ENCODE data around the gene CRADD. TPM values are rescaled to one million over a fixed set of nuclear protein-coding genes. Genes with fewer than 3 reads are reported as not detected.
A peak's percentile ranks its signal among the peaks of the same experiment; 100 is the strongest.

Gene CRADD
- total RNA-seq, 4 donors from 2014 or later, result 23.5 to 35.3 (median 26.1) TPM

DNA sequence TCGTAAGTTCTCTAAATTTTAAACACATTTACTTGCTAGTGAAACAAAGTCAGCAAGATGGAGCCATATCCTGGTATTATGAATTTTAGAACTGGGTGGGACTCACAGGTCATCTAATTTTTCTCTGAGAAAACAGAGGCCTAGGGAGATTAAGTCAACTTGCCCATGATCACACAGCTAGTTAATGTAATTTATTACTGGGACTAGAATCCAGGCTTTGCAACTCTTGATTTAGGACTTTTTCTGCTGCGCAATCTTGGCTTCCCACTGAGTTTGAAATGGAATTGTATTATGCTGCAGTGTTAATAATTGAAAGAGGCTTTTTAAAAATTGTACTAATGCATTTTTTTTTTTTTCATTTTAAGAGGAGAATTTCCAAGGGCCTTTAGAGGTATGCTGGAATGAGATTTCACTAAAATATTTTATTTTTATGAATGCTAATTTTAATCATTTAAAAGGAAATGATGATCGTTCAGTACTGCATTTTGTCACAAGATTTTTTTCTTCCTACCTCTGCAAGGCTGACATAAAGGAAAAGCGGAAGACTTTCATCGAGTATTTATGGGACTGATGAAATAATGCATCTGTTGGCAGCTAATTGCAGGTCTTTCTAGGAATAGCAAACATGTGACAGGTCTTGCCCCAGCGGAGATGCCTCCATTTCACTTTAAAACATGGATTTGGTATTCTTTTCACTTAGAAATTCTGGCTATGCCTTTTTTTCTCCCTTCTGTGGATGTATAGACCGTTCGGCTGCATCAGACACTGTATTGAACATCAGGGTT lies 9.6 kb downstream of the CRADD start:
- peaks cover 7 to 19% (median 15%) of the 10 kb centered on the region in 4 donors for H3K4me1 ChIP-seq
- no peak for DNase-seq (ENCODE audit: extremely low spot score)
- 88% methylated on average over 8 of the region's 8 CpGs for WGBS
- no peaks in the 10 kb centered on the region for H3K36me3 ChIP-seq
- H3K9me3 ChIP-seq, result no peaks in the 10 kb centered on the region
- no peak for TF ChIP-seq EP300 (IDR thresholded peaks at IDR 0.05)
- TF ChIP-seq, protein P1, sequence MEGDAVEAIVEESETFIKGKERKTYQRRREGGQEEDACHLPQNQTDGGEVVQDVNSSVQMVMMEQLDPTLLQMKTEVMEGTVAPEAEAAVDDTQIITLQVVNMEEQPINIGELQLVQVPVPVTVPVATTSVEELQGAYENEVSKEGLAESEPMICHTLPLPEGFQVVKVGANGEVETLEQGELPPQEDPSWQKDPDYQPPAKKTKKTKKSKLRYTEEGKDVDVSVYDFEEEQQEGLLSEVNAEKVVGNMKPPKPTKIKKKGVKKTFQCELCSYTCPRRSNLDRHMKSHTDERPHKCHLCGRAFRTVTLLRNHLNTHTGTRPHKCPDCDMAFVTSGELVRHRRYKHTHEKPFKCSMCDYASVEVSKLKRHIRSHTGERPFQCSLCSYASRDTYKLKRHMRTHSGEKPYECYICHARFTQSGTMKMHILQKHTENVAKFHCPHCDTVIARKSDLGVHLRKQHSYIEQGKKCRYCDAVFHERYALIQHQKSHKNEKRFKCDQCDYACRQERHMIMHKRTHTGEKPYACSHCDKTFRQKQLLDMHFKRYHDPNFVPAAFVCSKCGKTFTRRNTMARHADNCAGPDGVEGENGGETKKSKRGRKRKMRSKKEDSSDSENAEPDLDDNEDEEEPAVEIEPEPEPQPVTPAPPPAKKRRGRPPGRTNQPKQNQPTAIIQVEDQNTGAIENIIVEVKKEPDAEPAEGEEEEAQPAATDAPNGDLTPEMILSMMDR (IDR thresholded peaks at IDR 0.05), result no peak
- no peak for TF ChIP-seq POLR2A (IDR thresholded peaks at IDR 0.05; ENCODE audit: low read depth)
- no peak for TF ChIP-seq POLR2AphosphoS5 (IDR thresholded peaks at IDR 0.05)
- H3K27ac ChIP-seq (replicated peaks in 1 of 4), result no peak overlapping the region
- no peaks in the 10 kb centered on the region for H3K27me3 ChIP-seq
- intact Hi-C loops (cut with DNase I), result no loop called here
- H3K4me3 ChIP-seq, result no peak overlapping the region

- TF ChIP-seq POLR2A (IDR thresholded peaks at IDR 0.05; ENCODE audit: low read depth), result no peak
- TF ChIP-seq POLR2AphosphoS5 (IDR thresholded peaks at IDR 0.05), result no peak
- TF ChIP-seq EP300 (IDR thresholded peaks at IDR 0.05), result no peak
- TF ChIP-seq, protein P1 (IDR thresholded peaks at IDR 0.05), result no peak
- 59% methylated on average over 2 of the region's 2 CpGs for WGBS
- H3K4me3 ChIP-seq, result no peak overlapping the region
- peaks cover 7 to 15% (median 12%) of the 10 kb centered on the region in 4 donors for H3K4me1 ChIP-seq
- H3K9me3 ChIP-seq, result no peaks in the 10 kb centered on the region
- no peaks in the 10 kb centered on the region for H3K27me3 ChIP-seq
- no peaks in the 10 kb centered on the region for H3K36me3 ChIP-seq
- no peak overlapping the region for H3K27ac ChIP-seq (replicated peaks in 1 of 4)
- DNase-seq (ENCODE audit: extremely low spot score), result no peak
- intact Hi-C loops (cut with DNase I), result no loop called here
Observed at GRCh38 chr12:93689076-93689834, 12.1 kb downstream of the CRADD start.

DNA sequence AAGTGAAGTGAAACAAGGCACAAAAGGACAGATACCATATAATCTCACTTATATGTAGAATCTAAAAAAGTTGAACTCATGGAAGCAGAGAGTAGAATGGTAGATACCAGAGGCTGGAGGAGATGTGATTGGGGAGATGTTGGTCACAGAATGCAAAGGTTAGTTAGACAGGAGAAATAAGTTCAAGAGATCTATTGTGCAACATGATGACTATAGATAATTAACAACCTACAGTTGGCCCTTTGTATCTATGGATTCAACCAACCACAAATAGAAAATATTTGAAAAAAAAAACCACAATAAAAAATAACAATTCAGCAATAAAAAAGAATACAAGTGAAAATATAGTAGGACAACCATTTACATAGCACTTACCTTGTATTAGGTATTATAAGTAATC lies 19.3 kb downstream of the CRADD start:
- Histone ChIP-seq H3K27ac (replicated peaks in 1 of 4) (no peak overlapping the region), H3K4me3 (no peak overlapping the region), H3K4me1 (peaks cover 16 to 29% (median 24%) of the 10 kb centered on the region in 4 donors), H3K36me3 (no peaks in the 10 kb centered on the region), H3K9me3 (no peaks in the 10 kb centered on the region), H3K27me3 (no peaks in the 10 kb centered on the region)
- no peak for TF ChIP-seq POLR2A (IDR thresholded peaks at IDR 0.05; ENCODE audit: low read depth)
- TF ChIP-seq EP300 (IDR thresholded peaks at IDR 0.05), result no peak
- TF ChIP-seq, protein P1 (IDR thresholded peaks at IDR 0.05), result no peak
- no peak for TF ChIP-seq POLR2AphosphoS5 (IDR thresholded peaks at IDR 0.05)
- DNase-seq (ENCODE audit: extremely low spot score), result no peak
- intact Hi-C loops (cut with DNase I), result no loop called here

GRCh38 chr12:93698307-93699092 lies 21.3 kb downstream of the CRADD start:
- Histone ChIP-seq H3K27ac (replicated peaks in 1 of 4) (peak overlapping the region in 1 of 4 donors; percentile 17), H3K4me1 (peaks cover 24 to 34% (median 29%) of the 10 kb centered on the region in 4 donors), H3K27me3 (no peaks in the 10 kb centered on the region), H3K4me3 (no peak overlapping the region), H3K36me3 (no peaks in the 10 kb centered on the region), H3K9me3 (no peaks in the 10 kb centered on the region)
- DNase-seq (ENCODE audit: extremely low spot score), result no peak
- intact Hi-C loops (cut with DNase I), result no loop called here
- TF ChIP-seq POLR2A (IDR thresholded peaks at IDR 0.05; ENCODE audit: low read depth) (no peak), POLR2AphosphoS5 (IDR thresholded peaks at IDR 0.05) (no peak), EP300 (IDR thresholded peaks at IDR 0.05) (no peak)
- TF ChIP-seq, protein P1 (IDR thresholded peaks at IDR 0.05), result no peak
- WGBS, result 45% methylated on average over 3 of the region's 3 CpGs
